Thyroid gland (tissue), 4 donors: ENCODE results near the gene PIEZO2. TPM values are rescaled to one million over a fixed set of nuclear protein-coding genes. Genes with fewer than 3 reads are reported as not detected.

Experiments
- DNase-seq, 2 donors: peaks; one replicate each; pipeline ENCODE4 v3.0.0-alpha.2; 2019
- H3K27ac ChIP-seq, 3 donors: fragments of 200-600 bp; sonication (generic); 1 replicate in 2 of 3; 2 replicates in 1 of 3; pipeline ENCODE4 v1.5.1; 2016 to 2019; ENCODE audit warnings: mild to moderate bottlenecking in 1 of 3, moderate library complexity in 1 of 3
- H3K27me3 ChIP-seq: fragments of 200-600 bp; sonication (generic); one replicate; pipeline ENCODE4 v1.5.1; 2019
- H3K36me3 ChIP-seq, 2 donors: fragments of 200-600 bp; sonication (generic); one replicate each; pipeline ENCODE4 v1.5.1; 2016 to 2019
- H3K4me1 ChIP-seq, 2 donors: fragments of 200-600 bp; sonication (generic); one replicate each; pipeline ENCODE4 v1.5.1; 2017 to 2019
- H3K4me3 ChIP-seq, 3 donors: fragments of 200-600 bp; sonication (generic); replicated peaks in 1 of 3; 1 replicate in 2 of 3; 2 replicates in 1 of 3; pipeline ENCODE4 v1.5.1; 2016; ENCODE audit warnings: mild to moderate bottlenecking in 1 of 3
- H3K9me3 ChIP-seq: fragments of 200-600 bp; sonication (generic); one replicate; pipeline ENCODE4 v1.5.1; 2017
- CTCF ChIP-seq, 6 experiments: fragments of 200-600 bp in 3 of 6; fragments of 450-650 bp in 3 of 6; sonication (generic) in 3 of 6; IDR thresholded peaks; one replicate each; pipeline ENCODE4 v1.5.1; 2016 to 2019; ENCODE audit warnings: antibody characterized with exemption in 6 of 6, mild to moderate bottlenecking in 2 of 6, inconsistent platforms in 1 of 6, moderate library complexity in 1 of 6
- POLR2A ChIP-seq, 2 donors: fragments of 450-650 bp; IDR thresholded peaks; one replicate each; pipeline ENCODE4 v1.6.1; 2017; ENCODE audit warnings: antibody characterized with exemption in 2 of 2, mild to moderate bottlenecking in 2 of 2, moderate library complexity in 1 of 2
- WGBS, 2 donors: methylation state at CpG; one replicate each; pipeline ENCODE4 v1.1.5; 2017; 5-methylcytosine and 5-hydroxymethylcytosine counted together
- intact Hi-C: fragments of 100-400 bp; cut with DNase I; formaldehyde crosslinking; loops from one replicate; pipeline ENCODE4 v1.15.1; 2023
- total RNA-seq, 4 donors: library from RNA; depleted of rRNA; stranded (reverse); fragments of >200 nt; gene quantifications; one replicate each; pipeline ENCODE4 v1.2.3, GENCODE V29; 2016

PIEZO2 gene
- total RNA-seq, 4 donors from 2014 or later, result 5.0 to 13.8 (median 6.1) TPM

GRCh38 chr18:10900435-10900834 is 248.9 kb downstream of the PIEZO2 start:
- no peaks in the 10 kb centered on the region for H3K36me3 ChIP-seq
- H3K9me3 ChIP-seq, result no peaks in the 10 kb centered on the region
- WGBS, 2 donors, result 91 to 97% methylated on average over 4 of the region's 4 CpGs
- no peak overlapping the region for H3K4me3 ChIP-seq
- H3K4me1 ChIP-seq, result no peaks in the 10 kb centered on the region
- intact Hi-C loops, result no loop called here
- no peak for TF ChIP-seq CTCF (IDR thresholded peaks at IDR 0.05)
- no peak for TF ChIP-seq POLR2A (IDR thresholded peaks at IDR 0.05)
- no peak overlapping the region for H3K27ac ChIP-seq
- DNase-seq, result no peak
- no peaks in the 10 kb centered on the region for H3K27me3 ChIP-seq

GRCh38 chr18:10899481-10899880 is 249.9 kb downstream of the PIEZO2 start:
- WGBS, 2 donors, result 95 to 98% methylated on average over 1 of the region's 1 CpG

GRCh38 chr18:10898417-10898974 is 250.9 kb downstream of the PIEZO2 start:
- WGBS, 2 donors, result 89 to 94% methylated on average over 4 of the region's 4 CpGs
- Histone ChIP-seq H3K4me1 (no peaks in the 10 kb centered on the region), H3K4me3 (no peak overlapping the region), H3K9me3 (no peaks in the 10 kb centered on the region), H3K27me3 (no peaks in the 10 kb centered on the region), H3K27ac (no peak overlapping the region), H3K36me3 (no peaks in the 10 kb centered on the region)
- intact Hi-C loops, result no loop called here
- TF ChIP-seq POLR2A (IDR thresholded peaks at IDR 0.05) (no peak), CTCF (IDR thresholded peaks at IDR 0.05) (no peak)
- DNase-seq, result no peak

More at GRCh38 chr18:10899481-10899880, 249.9 kb downstream of the PIEZO2 start:
- no peak overlapping the region for H3K27ac ChIP-seq
- H3K9me3 ChIP-seq, result no peaks in the 10 kb centered on the region
- H3K4me1 ChIP-seq, result no peaks in the 10 kb centered on the region
- no peak overlapping the region for H3K4me3 ChIP-seq
- no peaks in the 10 kb centered on the region for H3K27me3 ChIP-seq
- intact Hi-C loops, result no loop called here
- no peak for DNase-seq
- no peak for TF ChIP-seq POLR2A (IDR thresholded peaks at IDR 0.05)
- TF ChIP-seq CTCF (IDR thresholded peaks at IDR 0.05), result no peak
- H3K36me3 ChIP-seq, result no peaks in the 10 kb centered on the region

- Histone ChIP-seq H3K4me1 (no peaks in the 10 kb centered on the region), H3K4me3 (no peak overlapping the region), H3K27me3 (no peaks in the 10 kb centered on the region), H3K9me3 (no peaks in the 10 kb centered on the region), H3K27ac (no peak overlapping the region), H3K36me3 (no peaks in the 10 kb centered on the region)
- intact Hi-C loops, result no loop called here
- WGBS, 2 donors, result 87 to 93% methylated on average over 3 of the region's 3 CpGs
- DNase-seq, result no peak
- TF ChIP-seq CTCF (IDR thresholded peaks at IDR 0.05) (no peak), POLR2A (IDR thresholded peaks at IDR 0.05) (no peak)
These were observed 252.5 kb downstream of the PIEZO2 start for GRCh38 chr18:10896851-10897250.

- Histone ChIP-seq H3K4me1 (no peaks in the 10 kb centered on the region), H3K4me3 (no peak overlapping the region), H3K9me3 (no peaks in the 10 kb centered on the region), H3K36me3 (no peaks in the 10 kb centered on the region), H3K27me3 (no peaks in the 10 kb centered on the region), H3K27ac (no peak overlapping the region)
- DNase-seq, result no peak
- 68 to 75% methylated on average over 4 of the region's 4 CpGs for WGBS, 2 donors
- intact Hi-C loops, result no loop called here
- TF ChIP-seq CTCF (IDR thresholded peaks at IDR 0.05) (no peak), POLR2A (IDR thresholded peaks at IDR 0.05) (no peak)
These were observed 253.4 kb downstream of the PIEZO2 start for GRCh38 chr18:10895976-10896375.
